C4-2B (cell line): Measurements from ENCODE around the gene ISM2.

ENCODE experiments used
- H3K27ac ChIP-seq: fragments of 450-650 bp; 2 replicates; pipeline ENCODE4 v1.5.1; 2017
- CTCF ChIP-seq: fragments of 450-650 bp; conservative IDR thresholded peaks from 2 replicates; pipeline ENCODE4 v1.5.1; 2017; ENCODE audit warnings: mild to moderate bottlenecking
- ZFX ChIP-seq: fragments of 450-650 bp; IDR thresholded peaks from 2 replicates; pipeline ENCODE4 v1.6.1; 2017

ISM2 gene

DNA sequence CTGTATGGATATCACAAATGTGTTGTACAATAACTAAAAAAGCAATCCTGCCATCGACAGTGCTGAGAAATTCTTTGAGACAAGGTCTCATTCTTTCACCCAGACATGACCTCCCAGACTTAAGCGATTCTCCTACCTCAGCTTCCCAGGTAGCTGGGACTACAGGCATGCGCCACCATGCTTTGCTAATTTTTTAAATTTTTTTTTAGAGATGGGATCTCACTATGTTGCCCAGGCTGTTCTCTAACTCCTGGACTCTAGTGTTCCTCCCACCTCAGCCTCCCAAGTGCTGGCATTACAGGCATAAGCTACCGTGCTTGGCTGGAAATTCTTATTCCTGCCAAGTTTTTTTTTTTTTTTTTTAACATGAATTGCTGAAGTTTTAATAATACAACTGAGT, 58.8 kb downstream of the ISM2 start:
- no peak for TF ChIP-seq CTCF
- TF ChIP-seq ZFX = no peak
- H3K27ac ChIP-seq = no peak overlapping the region

DNA sequence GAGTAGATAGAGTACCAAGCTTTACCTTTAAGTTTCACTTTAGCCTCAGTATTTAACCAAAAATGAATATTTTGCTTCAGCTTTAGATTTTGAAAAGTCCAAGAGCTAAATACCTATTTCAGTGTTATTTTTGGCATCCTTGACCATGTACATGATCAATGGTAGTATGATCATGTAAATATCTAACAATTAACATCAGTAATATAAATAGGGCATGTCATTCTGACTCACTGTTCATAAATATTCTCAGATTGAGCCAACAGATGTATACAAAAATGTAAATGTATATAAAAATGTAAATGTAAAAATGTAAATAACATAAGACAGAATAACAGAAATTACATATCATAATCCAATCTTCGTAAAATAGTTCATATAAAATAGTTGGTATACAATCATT, 60.0 kb downstream of the ISM2 start:
- no peak for TF ChIP-seq ZFX
- TF ChIP-seq CTCF = no peak
- no peak overlapping the region for H3K27ac ChIP-seq

GRCh38 chr14:77436042-77436441, 62.6 kb downstream of the ISM2 start:
- TF ChIP-seq ZFX = no peak
- no peak for TF ChIP-seq CTCF
- H3K27ac ChIP-seq = no peak overlapping the region

- H3K27ac ChIP-seq = no peak overlapping the region
- TF ChIP-seq CTCF = no peak
- TF ChIP-seq ZFX = no peak
Observed at GRCh38 chr14:77426396-77426795, 72.2 kb downstream of the ISM2 start.

GRCh38 chr14:77424862-77425261, 73.8 kb downstream of the ISM2 start:
- no peak for TF ChIP-seq CTCF
- TF ChIP-seq ZFX = no peak
- H3K27ac ChIP-seq = no peak overlapping the region
